ENCODE measurements around the gene PCDHGA1. TPM values are rescaled to one million over a fixed set of nuclear protein-coding genes. Genes with fewer than 3 reads are reported as not detected.

The PCDHGA1 gene
- total RNA-seq, 4 donors from 2014 or later: 0.26 to 0.38 (median 0.33) TPM

DNA sequence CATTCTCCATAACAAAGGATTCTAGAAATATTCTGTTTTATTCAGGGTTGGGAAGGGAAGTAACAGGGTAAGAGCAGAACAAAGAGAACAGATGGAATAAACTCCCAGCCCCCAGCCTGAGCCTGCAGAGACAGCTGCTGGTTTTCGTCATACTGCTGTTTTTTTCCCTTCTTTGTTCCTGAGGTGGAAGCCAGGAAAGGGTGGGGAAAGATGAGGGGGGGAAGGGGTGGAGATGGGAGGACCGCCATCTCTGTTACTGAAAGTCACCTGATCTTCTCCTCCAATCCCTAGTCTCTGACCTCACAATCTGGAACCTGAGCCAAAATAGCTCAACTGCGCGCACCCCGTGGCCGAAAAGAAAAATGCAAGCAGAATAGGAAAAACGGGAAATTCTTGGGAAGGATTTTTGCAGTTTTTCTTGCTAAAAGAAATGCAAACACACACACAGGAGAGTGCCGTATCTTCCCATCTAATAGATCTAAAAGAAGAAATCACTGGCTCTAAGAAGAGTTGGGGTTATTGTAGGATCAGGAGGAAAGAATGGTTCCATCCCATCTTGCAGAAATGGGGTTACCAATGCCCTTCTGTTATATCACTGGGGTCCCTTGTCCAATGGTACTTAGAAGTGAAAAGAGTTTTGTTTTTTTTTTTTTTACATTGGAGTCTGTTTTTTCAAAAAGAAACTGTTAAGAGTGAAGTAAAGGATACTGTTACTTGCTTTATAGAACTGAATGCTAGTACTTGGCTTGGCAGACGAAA lies 230.6 kb downstream of the PCDHGA1 start:
- Histone ChIP-seq H3K36me3 (peaks cover 9% of the 10 kb centered on the region), H3K4me1 (peaks cover 54% of the 10 kb centered on the region), H3K9me3 (no peaks in the 10 kb centered on the region), H3K4me3 (peak overlapping the region; percentile 13), H3K27me3 (no peaks in the 10 kb centered on the region), H3K27ac (peak overlapping the region; percentile 91)
- peak; percentile 91 to 92 for DNase-seq (ENCODE audit: low spot score in 2 of 2)
- WGBS: 18% methylated on average over 9 of the region's 9 CpGs
- peak in 2 of 3 donors; percentile 84 to 91 for TF ChIP-seq POLR2AphosphoS5 (IDR thresholded peaks at IDR 0.05)
- no peak for TF ChIP-seq EP300 (IDR thresholded peaks at IDR 0.05)
- TF ChIP-seq, protein P1, sequence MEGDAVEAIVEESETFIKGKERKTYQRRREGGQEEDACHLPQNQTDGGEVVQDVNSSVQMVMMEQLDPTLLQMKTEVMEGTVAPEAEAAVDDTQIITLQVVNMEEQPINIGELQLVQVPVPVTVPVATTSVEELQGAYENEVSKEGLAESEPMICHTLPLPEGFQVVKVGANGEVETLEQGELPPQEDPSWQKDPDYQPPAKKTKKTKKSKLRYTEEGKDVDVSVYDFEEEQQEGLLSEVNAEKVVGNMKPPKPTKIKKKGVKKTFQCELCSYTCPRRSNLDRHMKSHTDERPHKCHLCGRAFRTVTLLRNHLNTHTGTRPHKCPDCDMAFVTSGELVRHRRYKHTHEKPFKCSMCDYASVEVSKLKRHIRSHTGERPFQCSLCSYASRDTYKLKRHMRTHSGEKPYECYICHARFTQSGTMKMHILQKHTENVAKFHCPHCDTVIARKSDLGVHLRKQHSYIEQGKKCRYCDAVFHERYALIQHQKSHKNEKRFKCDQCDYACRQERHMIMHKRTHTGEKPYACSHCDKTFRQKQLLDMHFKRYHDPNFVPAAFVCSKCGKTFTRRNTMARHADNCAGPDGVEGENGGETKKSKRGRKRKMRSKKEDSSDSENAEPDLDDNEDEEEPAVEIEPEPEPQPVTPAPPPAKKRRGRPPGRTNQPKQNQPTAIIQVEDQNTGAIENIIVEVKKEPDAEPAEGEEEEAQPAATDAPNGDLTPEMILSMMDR (IDR thresholded peaks at IDR 0.05): peak; percentile 70 to 89

Other genes starting within 250 kb of the PCDHGA1 start
- gene PCDHB2, start 235.9 kb upstream of the PCDHGA1 start, total RNA-seq: 1 to 10 TPM; 2.2 to 5.4 (median 4.2) TPM
- gene PCDHB3, start 230.0 kb upstream of the PCDHGA1 start, total RNA-seq: 1 to 10 TPM; 1.1 to 2.5 (median 2.0) TPM
- gene PCDHB4, start 208.7 kb upstream of the PCDHGA1 start, total RNA-seq: 1 to 10 TPM; 1.8 to 5.6 (median 2.0) TPM
- 1 to 10 TPM in 2 of 4 donors, under 1 TPM in 2; 0.72 to 6.2 (median 1.9) TPM for gene PCDHB5, start 195.3 kb upstream of the PCDHGA1 start, total RNA-seq
- 1 to 10 TPM in 2 of 4 donors, under 1 TPM in 1, not detected in 1; 0.76 to 2.2 (median 1.7) TPM for gene PCDHB6, start 180.5 kb upstream of the PCDHGA1 start, total RNA-seq
- gene PCDHB7, start 157.9 kb upstream of the PCDHGA1 start, total RNA-seq: 1 to 10 TPM in 1 of 4 donors, under 1 TPM in 3; 0.49 to 1.2 (median 0.78) TPM
- gene PCDHB8, start 152.7 kb upstream of the PCDHGA1 start, total RNA-seq: under 1 TPM in 3 of 4 donors, not detected in 1; 0.62 to 0.93 (median 0.68) TPM
- 1 to 10 TPM; 2.9 to 4.8 (median 3.2) TPM for gene PCDHB16, start 148.1 kb upstream of the PCDHGA1 start, total RNA-seq
- 1 to 10 TPM; 1.1 to 3.2 (median 2.5) TPM for gene PCDHB9, start 143.4 kb upstream of the PCDHGA1 start, total RNA-seq
- gene PCDHB10, start 138.2 kb upstream of the PCDHGA1 start, total RNA-seq: 1 to 10 TPM in 3 of 4 donors, under 1 TPM in 1; 0.60 to 1.4 (median 1.2) TPM
- gene PCDHB11, start 130.9 kb upstream of the PCDHGA1 start, total RNA-seq: 1 to 10 TPM in 3 of 4 donors, under 1 TPM in 1; 0.98 to 2.8 (median 1.2) TPM
- gene PCDHB12, start 121.8 kb upstream of the PCDHGA1 start, total RNA-seq: 1 to 10 TPM in 1 of 4 donors, under 1 TPM in 3; 0.83 to 2.2 (median 0.95) TPM
- gene PCDHB13, start 116.6 kb upstream of the PCDHGA1 start, total RNA-seq: 1 to 10 TPM; 5.9 to 10.0 (median 6.2) TPM
- 1 to 10 TPM; 2.5 to 6.5 (median 6.0) TPM for gene PCDHB14, start 107.2 kb upstream of the PCDHGA1 start, total RNA-seq
- gene PCDHB15, start 85.1 kb upstream of the PCDHGA1 start, total RNA-seq: 1 to 10 TPM in 3 of 4 donors, under 1 TPM in 1; 0.68 to 2.3 (median 1.6) TPM
- 1 to 10 TPM in 2 of 4 donors, under 1 TPM in 2; 0.57 to 4.5 (median 0.99) TPM for gene SLC25A2, start 26.5 kb upstream of the PCDHGA1 start, total RNA-seq
- 10 to 100 TPM; 47.3 to 70.3 (median 62.7) TPM for gene TAF7, start 9.7 kb upstream of the PCDHGA1 start, total RNA-seq
- 1 to 10 TPM; 2.0 to 3.4 (median 2.9) TPM for gene PCDHGA2, start 8.2 kb downstream of the PCDHGA1 start, total RNA-seq
- gene PCDHGA3, start 13.3 kb downstream of the PCDHGA1 start, total RNA-seq: 1 to 10 TPM; 1.3 to 2.3 (median 1.7) TPM
- 1 to 10 TPM; 1.2 to 4.3 (median 2.8) TPM for gene PCDHGB1, start 19.6 kb downstream of the PCDHGA1 start, total RNA-seq
- 1 to 10 TPM; 2.0 to 5.6 (median 3.2) TPM for gene PCDHGA4, start 24.5 kb downstream of the PCDHGA1 start, total RNA-seq
- gene PCDHGB2, start 29.5 kb downstream of the PCDHGA1 start, total RNA-seq: 1 to 10 TPM; 2.6 to 6.5 (median 3.8) TPM
- 1 to 10 TPM; 1.5 to 4.0 (median 2.7) TPM for gene PCDHGA5, start 33.6 kb downstream of the PCDHGA1 start, total RNA-seq
- gene PCDHGB3, start 39.7 kb downstream of the PCDHGA1 start, total RNA-seq: 1 to 10 TPM; 4.3 to 9.7 (median 7.5) TPM
- gene PCDHGA6, start 43.4 kb downstream of the PCDHGA1 start, total RNA-seq: 1 to 10 TPM; 3.3 to 7.3 (median 5.3) TPM
- 1 to 10 TPM; 2.7 to 5.6 (median 4.5) TPM for gene PCDHGA7, start 52.2 kb downstream of the PCDHGA1 start, total RNA-seq
- 10 to 100 TPM in 1 of 4 donors, 1 to 10 TPM in 3; 4.1 to 10.3 (median 7.2) TPM for gene PCDHGB4, start 57.2 kb downstream of the PCDHGA1 start, total RNA-seq
- 1 to 10 TPM; 1.1 to 5.1 (median 2.1) TPM for gene PCDHGA8, start 62.1 kb downstream of the PCDHGA1 start, total RNA-seq
- 10 to 100 TPM; 13.3 to 27.4 (median 15.3) TPM for gene PCDHGB5, start 67.4 kb downstream of the PCDHGA1 start, total RNA-seq
- 10 to 100 TPM in 1 of 4 donors, 1 to 10 TPM in 3; 4.9 to 20.8 (median 7.9) TPM for gene PCDHGA9, start 72.3 kb downstream of the PCDHGA1 start, total RNA-seq
- gene PCDHGB6, start 77.5 kb downstream of the PCDHGA1 start, total RNA-seq: 10 to 100 TPM in 1 of 4 donors, 1 to 10 TPM in 3; 4.5 to 13.8 (median 8.2) TPM
- gene PCDHGA10, start 82.5 kb downstream of the PCDHGA1 start, total RNA-seq: 10 to 100 TPM in 2 of 4 donors, 1 to 10 TPM in 2; 7.0 to 23.6 (median 10.3) TPM
- gene PCDHGB7, start 87.2 kb downstream of the PCDHGA1 start, total RNA-seq: 10 to 100 TPM in 2 of 4 donors, 1 to 10 TPM in 2; 9.2 to 18.3 (median 9.9) TPM
- gene PCDHGA11, start 90.5 kb downstream of the PCDHGA1 start, total RNA-seq: 10 to 100 TPM in 1 of 4 donors, 1 to 10 TPM in 3; 3.4 to 14.3 (median 6.9) TPM
- 10 to 100 TPM in 1 of 4 donors, 1 to 10 TPM in 3; 2.9 to 13.4 (median 6.6) TPM for gene PCDHGA12, start 100.0 kb downstream of the PCDHGA1 start, total RNA-seq
- 10 to 100 TPM; 30.0 to 73.4 (median 60.4) TPM for gene PCDHGC3, start 145.5 kb downstream of the PCDHGA1 start, total RNA-seq
- 10 to 100 TPM in 3 of 4 donors, 1 to 10 TPM in 1; 2.7 to 30.6 (median 15.0) TPM for gene PCDHGC4, start 154.5 kb downstream of the PCDHGA1 start, total RNA-seq
- gene PCDHGC5, start 158.6 kb downstream of the PCDHGA1 start, total RNA-seq: 10 to 100 TPM in 1 of 4 donors, 1 to 10 TPM in 3; 1.6 to 10.5 (median 3.2) TPM